ES-I3 (cell line): Measurements from ENCODE around the gene RNF5.
A peak's percentile ranks its signal among the peaks of the same experiment; 100 is the strongest.
"Not testable (repeated sequence)": the region's sequence is repeated elsewhere in the genome, so short reads cannot be mapped to it uniquely, and the experiment has no call there.

Experiments used
- H3K36me3 ChIP-seq: 2 replicates; pipeline ENCODE4 v1.6.1; 2013; ENCODE audit warnings: mild to moderate bottlenecking, low read length, control low read depth, moderate library complexity; ENCODE audit not compliant: insufficient read depth
- H3K4me1 ChIP-seq: 2 replicates; pipeline ENCODE4 v1.6.1; 2013; ENCODE audit warnings: mild to moderate bottlenecking, control low read depth, low read length; ENCODE audit not compliant: insufficient read depth
- H3K9ac ChIP-seq: 2 replicates; pipeline ENCODE4 v1.6.1; 2013; ENCODE audit warnings: low read depth, mild to moderate bottlenecking, low read length, moderate library complexity
- H3K9me3 ChIP-seq: 2 replicates; pipeline ENCODE4 v1.6.1; 2013; ENCODE audit warnings: mild to moderate bottlenecking, low read length, moderate library complexity; ENCODE audit not compliant: control insufficient read depth, insufficient read depth

RNF5 gene, protein sequence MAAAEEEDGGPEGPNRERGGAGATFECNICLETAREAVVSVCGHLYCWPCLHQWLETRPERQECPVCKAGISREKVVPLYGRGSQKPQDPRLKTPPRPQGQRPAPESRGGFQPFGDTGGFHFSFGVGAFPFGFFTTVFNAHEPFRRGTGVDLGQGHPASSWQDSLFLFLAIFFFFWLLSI

DNA sequence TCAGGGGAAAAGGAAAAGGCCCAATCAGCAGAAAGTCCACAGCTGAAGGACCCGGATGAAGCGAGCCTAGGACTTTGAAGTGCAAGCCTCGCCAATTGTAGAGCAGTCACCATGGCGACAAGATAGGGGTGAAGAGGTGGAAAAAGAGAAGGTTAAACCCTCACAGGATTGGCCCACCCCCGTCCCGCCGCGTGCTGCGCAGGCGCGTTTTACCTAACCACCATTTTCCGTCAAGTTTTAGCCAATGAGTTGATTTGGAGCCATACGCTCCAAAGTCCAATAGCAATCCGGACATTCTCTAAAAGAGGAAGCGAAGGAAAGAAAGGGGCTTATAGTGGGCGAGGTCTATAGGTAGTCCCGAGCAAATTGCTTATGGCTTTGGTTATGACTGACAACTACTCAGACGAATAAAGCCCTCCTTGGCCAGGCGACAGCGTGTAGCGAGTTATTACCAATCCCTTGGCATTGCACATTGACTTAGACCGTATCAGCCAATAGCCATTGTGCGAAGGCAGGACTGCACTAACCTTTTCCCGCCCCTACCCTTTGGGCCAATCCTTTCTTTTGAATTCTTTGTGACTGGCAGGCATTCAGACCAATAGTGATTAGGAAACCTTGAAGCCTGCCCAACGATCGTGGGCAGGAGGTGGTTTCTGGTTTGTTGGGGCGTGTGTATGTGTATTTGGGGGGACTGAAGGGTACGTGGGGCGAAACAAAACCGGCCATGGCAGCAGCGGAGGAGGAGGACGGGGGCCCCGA lies at the start of gene RNF5:
RNF5 (plus strand) TSS at position 618 of the 759 bp plus-strand sequence; CDS start at position 725, 107 bp downstream.
- Histone ChIP-seq H3K36me3 (peaks cover 6% of the 10 kb centered on the region; the same call in 1 of the 2 replicates), H3K9ac (peak within 1 kb of the TSS; percentile 96), H3K4me1 (peaks cover 17% of the 10 kb centered on the region), H3K9me3 (no peaks in the 10 kb centered on the region)

DNA sequence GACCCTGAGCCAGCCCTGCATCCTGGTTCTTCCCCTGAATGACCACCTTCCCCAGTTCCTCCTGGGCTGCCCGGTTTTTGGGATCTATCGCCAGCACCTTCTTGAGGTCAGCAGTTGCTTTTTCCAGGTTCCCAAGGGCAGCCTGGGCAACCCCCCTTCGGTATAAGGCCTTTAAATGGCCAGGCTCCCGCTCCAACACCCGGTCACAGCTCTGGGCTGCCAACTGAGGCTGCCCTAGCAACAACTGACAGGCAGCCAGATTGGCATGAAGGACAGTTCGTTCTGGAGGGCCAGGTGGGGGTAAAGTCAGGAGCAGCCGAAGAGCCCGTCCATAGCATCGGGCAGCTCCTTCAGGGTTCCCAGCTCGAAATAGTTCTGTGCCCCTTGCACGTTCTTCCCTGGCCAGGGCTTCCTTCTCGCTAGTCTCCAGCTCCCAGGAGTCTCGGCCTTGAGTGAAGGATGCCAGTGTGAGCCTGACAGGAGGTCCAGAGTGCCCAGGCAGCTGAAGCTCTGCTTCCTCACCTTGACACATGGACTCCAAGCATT lies 49.4 kb upstream of the RNF5 start:
- Histone ChIP-seq H3K9ac (no peak overlapping the region), H3K36me3 (0 out of 2 replicates have a peak, but pooled peaks cover 5% of the 10 kb centered on the region), H3K4me1 (no peaks in the 10 kb centered on the region; the same call in 1 of the 2 replicates), H3K9me3 (no peaks in the 10 kb centered on the region)

DNA sequence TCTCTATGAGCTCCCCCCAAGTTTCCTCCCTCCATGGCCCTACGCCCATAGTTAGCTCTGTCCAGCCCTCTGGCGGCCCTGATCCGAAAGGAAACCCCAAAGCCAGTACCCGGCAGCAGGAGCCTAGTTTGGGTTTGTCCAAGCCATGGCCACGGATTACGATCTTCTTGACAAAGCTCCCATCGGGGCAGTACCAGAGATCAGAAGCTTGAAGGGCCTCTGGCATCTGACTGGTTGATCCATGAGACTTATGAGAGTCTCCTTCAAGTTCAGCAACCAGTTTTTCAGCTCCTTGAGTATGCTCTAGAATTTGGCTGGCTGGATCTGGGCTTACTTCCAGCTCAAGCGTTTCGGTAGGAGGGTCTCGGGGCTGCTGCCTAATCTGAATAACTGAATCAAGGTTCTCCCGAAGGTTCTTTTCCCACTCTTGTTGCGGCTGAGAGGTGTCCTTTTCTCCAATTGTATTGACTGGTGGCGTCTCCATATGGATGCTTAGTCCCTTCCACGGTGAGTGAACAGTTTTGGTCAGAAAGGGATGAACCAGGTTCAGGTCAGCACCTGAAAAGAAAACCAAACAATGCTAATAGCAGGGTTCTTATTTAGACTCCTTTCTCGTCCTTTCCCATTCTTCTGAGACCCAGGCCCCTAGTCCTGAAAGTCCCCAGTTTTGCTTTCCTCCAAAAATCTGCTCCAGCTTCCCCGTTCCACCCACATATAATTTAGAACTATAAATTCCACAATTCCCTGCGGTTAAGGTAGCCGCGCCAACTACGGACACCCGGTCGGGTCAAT lies 48.7 kb upstream of the RNF5 start:
- peak overlapping the region; percentile 69 for H3K9ac ChIP-seq
- H3K9me3 ChIP-seq = no peaks in the 10 kb centered on the region

DNA sequence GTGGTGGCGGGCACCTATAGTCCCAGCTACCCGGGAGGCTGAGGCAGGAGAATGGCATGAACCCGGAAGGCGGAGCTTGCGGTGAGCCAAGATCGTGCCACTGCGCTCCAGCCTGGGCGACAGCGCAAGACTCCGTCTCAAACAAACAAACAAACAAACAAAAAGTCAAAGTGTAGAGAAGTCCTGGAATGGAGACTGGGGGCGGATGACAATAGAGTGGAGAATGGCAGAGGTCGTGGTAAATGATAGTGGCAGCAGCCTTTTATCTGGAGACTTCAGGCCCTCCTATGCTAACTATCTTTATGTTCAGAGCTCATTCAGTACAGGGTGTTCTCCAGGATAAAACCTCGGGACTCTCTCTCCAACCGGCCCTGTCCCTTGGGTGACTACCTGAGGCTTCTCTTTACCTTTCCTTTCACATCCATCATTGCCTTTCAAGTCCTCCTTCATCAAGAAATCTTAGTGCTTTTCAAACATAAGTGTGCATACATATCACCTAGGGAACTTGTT lies 46.7 kb upstream of the RNF5 start:
- Histone ChIP-seq H3K9me3 (no peaks in the 10 kb centered on the region), H3K36me3 (no peaks in the 10 kb centered on the region), H3K9ac (no peak overlapping the region), H3K4me1 (no peaks in the 10 kb centered on the region; the same call in 1 of the 2 replicates)

More for the DNA sequence above, 48.7 kb upstream of the RNF5 start:
- 0 out of 2 replicates have a peak, but pooled peaks cover 5% of the 10 kb centered on the region for H3K36me3 ChIP-seq
- H3K4me1 ChIP-seq = no peaks in the 10 kb centered on the region; the same call in 1 of the 2 replicates

DNA sequence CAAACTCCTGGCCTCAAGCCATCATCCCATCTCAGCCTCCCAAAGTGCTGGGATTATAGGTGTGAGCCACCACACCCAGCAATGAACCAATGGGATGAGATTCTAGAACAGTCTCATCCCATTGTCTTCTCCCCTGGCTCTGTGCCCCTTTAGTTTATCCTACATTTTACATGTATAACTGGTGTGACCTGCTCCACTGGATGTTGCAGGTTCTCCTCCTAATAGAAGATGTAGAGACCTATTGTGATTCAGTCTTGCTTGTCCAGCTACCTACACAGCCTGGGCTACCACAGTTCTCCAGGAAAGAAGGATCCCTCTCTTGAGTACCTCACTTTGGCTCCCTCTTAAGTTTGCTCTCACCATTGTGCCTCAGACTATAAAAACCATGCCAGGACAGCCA lies 46.1 kb upstream of the RNF5 start:
- Histone ChIP-seq H3K36me3 (no peaks in the 10 kb centered on the region), H3K4me1 (no peaks in the 10 kb centered on the region; the same call in 1 of the 2 replicates), H3K9ac (no peak overlapping the region), H3K9me3 (no peaks in the 10 kb centered on the region)

DNA sequence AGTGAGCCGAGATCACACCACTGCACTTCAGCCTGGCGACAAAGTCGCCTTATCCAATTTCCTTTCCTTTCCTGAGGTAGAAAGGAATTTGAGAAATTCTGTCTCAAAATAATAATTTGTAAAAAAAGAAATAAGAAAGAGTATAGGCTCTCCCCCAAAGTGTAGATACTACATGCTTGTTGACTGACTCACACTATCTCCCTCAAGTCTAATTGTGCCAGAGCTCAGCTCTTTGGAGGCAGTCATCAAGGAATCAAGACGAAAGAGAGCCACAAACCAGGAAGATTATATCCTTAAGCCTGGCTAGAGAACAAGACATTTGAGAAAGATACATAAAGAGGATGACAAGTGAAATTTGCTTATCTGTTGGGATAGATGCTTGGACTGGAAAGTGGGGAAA lies 44.4 kb upstream of the RNF5 start:
- Histone ChIP-seq H3K36me3 (no peaks in the 10 kb centered on the region), H3K9ac (no peak overlapping the region), H3K4me1 (no peaks in the 10 kb centered on the region), H3K9me3 (no peaks in the 10 kb centered on the region)

DNA sequence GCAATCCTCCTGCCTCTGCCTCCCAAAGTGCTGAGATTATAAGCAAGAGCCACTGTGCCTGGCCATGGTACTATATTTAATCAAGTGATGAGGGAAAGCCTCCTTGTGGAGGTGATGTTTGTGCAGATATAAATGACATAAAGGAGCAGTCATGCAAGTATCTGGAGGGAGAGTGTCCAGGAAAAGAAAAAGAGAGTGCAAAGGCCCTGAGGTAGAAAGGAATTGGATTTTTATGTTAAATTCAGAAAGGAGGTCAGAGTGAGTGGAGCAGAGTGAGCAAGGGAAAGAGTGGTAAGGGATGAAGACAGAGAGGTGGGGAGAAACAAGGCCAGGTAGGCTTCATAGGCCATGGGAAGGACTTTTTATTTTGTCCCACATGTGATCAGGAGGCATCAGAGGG lies 40.8 kb upstream of the RNF5 start:
- H3K9ac ChIP-seq = no peak overlapping the region
- no peaks in the 10 kb centered on the region for H3K36me3 ChIP-seq
- no peaks in the 10 kb centered on the region for H3K9me3 ChIP-seq
- H3K4me1 ChIP-seq = no peaks in the 10 kb centered on the region

DNA sequence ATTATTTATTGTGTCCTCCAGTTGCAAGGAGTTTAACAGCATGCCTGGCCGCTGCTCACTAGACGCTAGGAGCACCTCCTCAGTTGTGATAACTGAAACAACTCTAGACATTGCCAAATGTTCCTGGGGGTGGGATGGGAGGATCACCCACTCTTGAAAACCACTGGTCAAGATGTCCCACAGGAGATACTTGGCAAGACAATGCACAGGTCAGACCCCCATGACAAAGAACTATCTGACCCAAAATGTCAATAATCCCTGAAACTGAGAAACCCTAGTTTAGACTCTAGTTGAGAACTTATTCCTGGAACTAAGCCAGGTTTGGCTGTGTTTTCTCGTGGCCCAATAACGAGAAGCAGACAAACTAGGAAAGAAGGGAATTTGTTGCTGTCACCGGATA lies 38.6 kb upstream of the RNF5 start:
- Histone ChIP-seq H3K9ac (no peak overlapping the region), H3K36me3 (no peaks in the 10 kb centered on the region), H3K9me3 (no peaks in the 10 kb centered on the region), H3K4me1 (no peaks in the 10 kb centered on the region)

DNA sequence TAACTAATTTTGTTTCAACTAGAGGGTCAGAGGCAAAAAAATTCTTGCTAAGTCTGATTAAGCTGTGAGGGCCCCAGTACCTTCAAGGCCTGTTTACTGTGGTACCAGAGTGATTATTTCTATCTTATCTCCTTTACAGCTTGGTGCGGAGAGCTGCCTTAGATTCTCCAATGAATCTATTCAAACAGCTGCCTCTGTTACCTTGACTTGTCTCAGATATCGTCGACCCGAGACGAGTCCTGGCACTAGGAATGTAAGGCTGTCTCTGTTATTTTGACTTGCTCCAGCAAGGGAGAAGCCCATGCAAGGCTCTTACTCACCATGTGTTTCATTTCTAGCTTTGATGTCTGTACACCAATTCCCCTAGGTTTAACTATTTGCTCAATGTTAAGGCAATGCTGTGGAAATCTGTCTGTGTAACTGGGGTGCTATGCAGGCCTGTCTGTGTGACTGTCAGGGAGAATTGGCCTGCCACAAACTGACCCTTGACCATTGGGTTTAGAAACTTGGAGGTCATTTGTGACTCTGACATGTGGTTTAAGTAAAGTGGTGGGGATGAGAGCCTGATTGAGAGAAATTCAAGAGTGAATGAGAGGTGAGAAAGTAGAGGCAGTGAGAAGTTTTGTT lies 37.7 kb upstream of the RNF5 start:
- Histone ChIP-seq H3K9me3 (no peaks in the 10 kb centered on the region), H3K4me1 (0 out of 2 replicates have a peak, but pooled peaks cover under 1% of the 10 kb centered on the region), H3K9ac (no peak overlapping the region), H3K36me3 (no peaks in the 10 kb centered on the region)

DNA sequence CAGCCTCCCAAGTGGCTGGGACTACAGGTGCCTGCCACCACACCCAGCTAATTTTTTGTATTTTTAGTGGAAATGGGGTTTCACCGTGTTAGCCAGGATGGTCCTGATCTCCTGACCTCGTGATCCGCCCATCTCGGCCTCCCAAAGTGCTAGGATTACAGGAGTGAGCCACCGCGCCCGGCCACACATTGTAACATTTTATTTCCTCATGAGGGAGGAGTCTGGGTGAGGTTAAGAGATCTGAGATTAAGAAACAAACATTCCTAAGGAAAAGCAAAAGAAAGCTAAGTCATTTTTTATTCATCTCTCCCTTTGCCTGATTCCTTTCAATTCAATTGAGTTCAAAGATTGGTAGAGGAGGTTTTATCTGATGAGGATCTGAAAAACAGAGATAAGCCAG lies 34.0 kb upstream of the RNF5 start:
- not testable (repeated sequence) for H3K36me3 ChIP-seq, H3K9ac ChIP-seq, H3K9me3 ChIP-seq
- H3K4me1 ChIP-seq = peaks cover 15% of the 10 kb centered on the region

DNA sequence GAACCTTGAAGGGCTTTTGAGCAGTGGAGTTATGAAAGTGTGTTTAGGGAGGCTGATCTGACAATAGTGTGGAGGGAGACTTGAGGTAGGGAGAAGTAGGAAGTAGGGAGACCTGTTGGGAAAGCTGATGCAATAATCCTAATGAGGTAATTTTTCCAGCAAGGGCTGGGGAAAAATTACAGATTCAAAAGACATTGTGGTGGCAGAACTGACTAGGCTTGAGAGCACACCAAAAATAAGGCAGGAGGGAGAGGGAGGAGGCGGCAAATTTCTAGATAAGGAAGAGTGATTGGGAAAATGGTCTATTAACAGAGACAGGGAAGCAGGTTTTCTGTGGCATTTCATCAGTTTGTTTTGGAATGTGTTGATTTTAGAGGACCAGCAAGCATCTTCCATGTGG lies 31.9 kb upstream of the RNF5 start:
- Histone ChIP-seq H3K9me3 (no peaks in the 10 kb centered on the region), H3K36me3 (no peaks in the 10 kb centered on the region), H3K9ac (0 out of 2 replicates have a peak overlapping the region, but pooled peaks have one; percentile 16), H3K4me1 (peaks cover 19% of the 10 kb centered on the region)

DNA sequence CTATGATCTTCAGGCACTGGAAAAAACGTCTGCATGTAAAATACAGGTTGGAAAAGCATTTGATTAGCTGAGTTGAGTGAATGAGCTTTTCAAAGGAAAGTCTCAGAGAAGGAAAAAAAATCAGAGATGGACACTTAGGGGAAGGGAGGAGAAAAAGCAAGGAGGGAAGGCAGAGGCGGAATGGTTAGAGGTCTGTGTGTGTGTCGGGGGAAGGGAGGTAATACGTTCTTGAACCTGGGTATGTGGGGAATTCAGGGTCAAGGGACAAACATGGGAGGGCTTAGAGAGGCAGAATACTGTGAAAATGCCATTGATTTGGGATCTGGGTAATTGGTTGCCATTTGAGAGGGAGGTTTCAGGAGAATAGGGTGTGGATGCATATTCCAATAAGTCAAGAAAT lies 31.5 kb upstream of the RNF5 start:
- Histone ChIP-seq H3K36me3 (no peaks in the 10 kb centered on the region), H3K9ac (0 out of 2 replicates have a peak overlapping the region, but pooled peaks have one; percentile 16), H3K9me3 (no peaks in the 10 kb centered on the region), H3K4me1 (peaks cover 19% of the 10 kb centered on the region)

DNA sequence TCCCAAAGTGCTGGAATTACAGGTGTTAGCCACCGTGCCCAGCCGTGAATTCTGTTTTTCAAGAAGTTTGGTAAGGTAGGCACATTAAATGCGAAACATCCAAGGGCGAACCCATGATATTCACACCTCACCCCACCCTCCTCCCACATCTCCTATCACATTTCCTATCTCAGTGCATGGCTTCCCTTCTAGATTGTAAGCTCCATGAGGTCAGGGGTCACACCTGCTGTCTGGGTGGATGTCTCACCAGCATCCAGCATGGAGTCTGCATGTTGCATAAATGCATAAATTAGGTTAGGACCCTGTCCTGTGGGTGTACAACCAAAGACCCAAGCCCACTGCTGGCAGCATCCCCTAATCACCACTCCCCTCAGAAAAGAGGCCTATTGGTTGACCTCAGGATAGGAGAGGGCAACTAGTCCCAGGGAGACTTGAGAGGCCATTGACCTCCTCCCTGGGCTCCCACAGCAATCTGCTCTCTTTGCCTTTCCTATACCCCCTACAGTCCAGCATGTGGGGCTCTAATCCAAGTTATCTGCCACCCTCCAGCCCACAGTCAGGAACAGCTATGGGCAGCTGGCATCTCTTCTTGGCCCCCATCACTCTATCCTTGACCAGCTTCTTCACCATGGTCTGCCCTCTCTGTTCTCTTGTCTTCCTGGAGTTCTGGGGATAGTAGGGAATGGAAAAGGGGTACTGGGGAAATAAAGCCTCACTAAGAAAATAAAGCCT lies 30.6 kb upstream of the RNF5 start:
- Histone ChIP-seq H3K9ac (peak overlapping the region; percentile 63), H3K9me3 (no peaks in the 10 kb centered on the region), H3K4me1 (peaks cover 24% of the 10 kb centered on the region), H3K36me3 (no peaks in the 10 kb centered on the region)
